NCI-H524 treated with DMSO at 0.1 percent for 48 hours (cell line): ENCODE results near the gene SLC25A20.
"Not testable (repeated sequence)": the region's sequence is repeated elsewhere in the genome, so short reads cannot be mapped to it uniquely, and the experiment has no call there.

Experiments used
- DNase-seq: peaks from one replicate; lab custom pipeline; 2025; lab: John Stamatoyannopoulos, UW

SLC25A20 gene

GRCh38 chr3:48845170-48845569 is 53.5 kb downstream of the SLC25A20 start:
- DNase-seq, result no peak

DNA sequence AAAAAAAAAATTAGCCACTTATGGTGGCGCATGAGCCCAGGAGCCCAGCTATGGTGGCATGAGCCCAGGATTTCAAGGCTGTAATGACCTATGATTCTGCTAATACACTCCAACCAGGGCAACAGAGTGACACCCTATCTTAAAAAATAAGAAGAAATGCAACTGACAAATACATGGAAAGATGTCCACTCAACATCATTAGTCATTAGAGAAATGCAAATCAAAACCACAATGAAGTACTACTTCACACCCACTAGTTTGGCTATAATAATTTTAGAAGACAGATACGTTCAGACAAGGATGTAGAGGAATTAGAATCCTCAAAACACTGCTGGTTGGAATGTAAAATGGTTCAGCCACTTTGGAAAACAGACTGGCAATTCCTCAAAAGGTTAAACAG is 61.5 kb downstream of the SLC25A20 start:
- DNase-seq, result no peak

DNA sequence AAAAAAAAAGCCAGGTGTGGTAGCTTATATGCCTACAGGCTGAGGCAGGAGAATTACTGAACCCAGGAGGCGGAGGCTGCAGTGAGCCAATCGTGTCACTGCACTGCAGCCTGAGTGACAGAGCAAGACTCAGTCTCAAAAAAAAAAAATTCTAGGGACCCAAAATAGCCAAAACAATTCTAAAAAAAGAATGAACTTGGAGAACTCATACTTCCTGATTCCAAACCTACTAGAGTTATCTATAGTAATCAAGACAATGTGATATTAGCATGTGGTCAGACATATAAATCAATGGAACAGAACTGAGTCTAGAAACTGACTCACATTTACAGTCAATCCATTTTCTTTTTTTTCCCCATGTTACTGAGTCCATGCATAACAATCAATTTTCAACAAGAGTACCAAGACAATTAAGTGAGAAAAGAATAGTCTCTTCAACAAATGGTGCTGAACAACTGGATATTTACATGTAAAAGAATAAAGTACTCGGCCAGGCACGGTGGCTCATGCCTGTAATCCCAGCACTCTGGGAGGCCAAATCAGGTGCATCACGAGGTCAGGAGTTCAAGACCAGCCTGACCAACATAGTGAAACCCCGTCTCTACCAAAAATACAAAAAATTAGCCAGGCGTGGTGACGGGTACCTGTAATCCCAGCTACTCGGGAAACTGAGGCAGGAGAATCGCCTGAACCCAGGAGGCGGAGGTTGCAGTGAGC is 62.9 kb downstream of the SLC25A20 start:
- no peak for DNase-seq

DNA sequence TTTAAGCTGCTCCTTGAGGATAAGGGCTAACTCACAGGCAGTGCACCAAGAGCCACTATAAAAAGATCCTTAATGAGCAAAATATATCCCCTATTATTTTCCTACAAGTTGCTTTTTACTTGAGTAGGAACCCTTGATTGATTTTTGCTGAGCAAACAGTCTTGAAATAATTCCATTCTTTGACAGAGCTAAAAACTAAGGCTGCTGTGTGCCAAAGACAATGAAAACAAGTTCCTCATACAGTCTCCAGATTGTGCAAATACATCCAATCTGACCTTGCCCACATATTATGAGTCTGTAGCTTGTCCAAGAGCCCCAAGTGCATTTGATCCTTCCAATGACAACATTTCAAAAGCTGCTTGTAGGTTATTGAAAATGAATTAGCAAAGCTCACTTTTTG is 66.0 kb downstream of the SLC25A20 start:
- DNase-seq, result no peak

GRCh38 chr3:48830715-48831114 is 68.0 kb downstream of the SLC25A20 start:
- DNase-seq, result no peak

DNA sequence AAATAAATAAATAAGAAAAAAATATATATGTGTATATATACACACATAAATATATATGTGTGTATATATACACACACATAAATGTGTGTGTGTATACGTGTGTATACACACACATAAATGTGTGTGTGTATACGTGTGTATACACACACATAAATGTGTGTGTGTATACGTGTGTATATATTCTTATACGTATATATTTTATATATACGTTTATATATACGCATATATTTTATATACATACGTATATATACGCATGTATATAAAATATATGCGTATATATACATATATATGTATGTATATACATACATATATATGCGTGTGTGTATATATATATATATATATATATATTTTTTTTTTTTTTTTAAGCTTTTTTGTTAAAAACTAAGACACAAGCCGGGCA is 69.2 kb downstream of the SLC25A20 start:
- DNase-seq, result not testable (repeated sequence)

- DNase-seq, result not testable (repeated sequence)
These were observed 70.8 kb downstream of the SLC25A20 start for GRCh38 chr3:48827874-48828273.

- DNase-seq, result no peak
These were observed 72.2 kb downstream of the SLC25A20 start for GRCh38 chr3:48826451-48826850.

- DNase-seq, result no peak
These were observed 77.9 kb downstream of the SLC25A20 start for GRCh38 chr3:48820612-48821324.

- DNase-seq, result no peak
These were observed 79.2 kb downstream of the SLC25A20 start for GRCh38 chr3:48819234-48820221.

DNA sequence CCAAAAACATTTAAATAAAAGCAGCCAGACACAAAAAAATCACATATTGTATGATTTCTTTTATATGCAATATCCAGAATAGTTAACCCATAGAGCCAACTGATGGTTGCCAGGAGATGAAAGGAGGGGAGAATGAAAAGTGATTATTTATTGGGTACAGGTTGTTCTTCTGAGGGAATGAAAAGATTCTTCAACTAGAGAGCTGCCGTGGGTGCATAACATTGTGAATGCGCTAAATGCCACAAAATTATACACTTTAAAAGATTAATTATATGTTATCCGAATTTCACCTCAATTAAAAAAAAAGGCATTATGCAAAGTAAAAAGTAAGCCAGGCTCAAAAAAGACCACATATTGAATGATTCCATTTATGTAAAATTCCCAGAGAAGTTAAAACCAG is 87.2 kb downstream of the SLC25A20 start:
- DNase-seq, result no peak
